ENCODE results near the gene CMIP. TPM values are rescaled to one million over a fixed set of nuclear protein-coding genes. Genes with fewer than 3 reads are reported as not detected.
"Not testable (repeated sequence)": the region's sequence is repeated elsewhere in the genome, so short reads cannot be mapped to it uniquely, and the experiment has no call there.

CMIP gene
- total RNA-seq, 4 donors from 2014 or later: 16.7 to 104 (median 43.6) TPM

- intact Hi-C loops (cut with DNase I; ENCODE audit: low total_unique reads): no loop called here
- Histone ChIP-seq H3K27me3 (no peaks in the 10 kb centered on the region), H3K36me3 (no peaks in the 10 kb centered on the region), H3K4me3 (no peak overlapping the region), H3K4me1 (peaks cover 0 to 2% of the 10 kb centered on the region in 2 donors), H3K9me3 (no peaks in the 10 kb centered on the region), H3K27ac (no peak overlapping the region)
- no peak for TF ChIP-seq POLR2A (IDR thresholded peaks at IDR 0.05)
- TF ChIP-seq CTCF (IDR thresholded peaks at IDR 0.05): no peak
- DNase-seq: no peak
These were observed 76.6 kb downstream of the CMIP start for GRCh38 chr16:81521141-81521626.

GRCh38 chr16:81522108-81522701, 77.6 kb downstream of the CMIP start:
- Histone ChIP-seq H3K4me3 (no peak overlapping the region), H3K36me3 (no peaks in the 10 kb centered on the region), H3K27ac (no peak overlapping the region), H3K9me3 (no peaks in the 10 kb centered on the region), H3K4me1 (peaks cover 6% of the 10 kb centered on the region in 2 donors), H3K27me3 (no peaks in the 10 kb centered on the region)
- TF ChIP-seq CTCF (IDR thresholded peaks at IDR 0.05) (no peak), POLR2A (IDR thresholded peaks at IDR 0.05) (no peak)
- intact Hi-C loops (cut with DNase I; ENCODE audit: low total_unique reads): no loop called here
- DNase-seq: no peak

GRCh38 chr16:81522851-81523250, 78.2 kb downstream of the CMIP start:
- H3K27ac ChIP-seq; H3K9me3 ChIP-seq; H3K4me1 ChIP-seq; H3K4me3 ChIP-seq; H3K27me3 ChIP-seq; H3K36me3 ChIP-seq; DNase-seq; intact Hi-C loops (cut with DNase I; ENCODE audit: low total_unique reads): not testable (repeated sequence)

GRCh38 chr16:81523387-81524115, 78.9 kb downstream of the CMIP start:
- H3K9me3 ChIP-seq: no peaks in the 10 kb centered on the region
- no peak overlapping the region for H3K4me3 ChIP-seq
- H3K36me3 ChIP-seq: no peaks in the 10 kb centered on the region
- H3K27me3 ChIP-seq: no peaks in the 10 kb centered on the region
- H3K4me1 ChIP-seq: peaks cover 6% of the 10 kb centered on the region in 2 donors
- TF ChIP-seq POLR2A (IDR thresholded peaks at IDR 0.05) (no peak), CTCF (IDR thresholded peaks at IDR 0.05) (no peak)
- intact Hi-C loops (cut with DNase I; ENCODE audit: low total_unique reads): no loop called here
- peak; percentile 44 to 49 for DNase-seq
- no peak overlapping the region for H3K27ac ChIP-seq

- H3K4me1 ChIP-seq: peaks cover 6% of the 10 kb centered on the region in 2 donors
- H3K9me3 ChIP-seq: no peaks in the 10 kb centered on the region
- intact Hi-C loops (cut with DNase I; ENCODE audit: low total_unique reads): no loop called here
- no peaks in the 10 kb centered on the region for H3K27me3 ChIP-seq
- H3K36me3 ChIP-seq: no peaks in the 10 kb centered on the region
- no peak overlapping the region for H3K27ac ChIP-seq
- DNase-seq: no peak
- TF ChIP-seq CTCF (IDR thresholded peaks at IDR 0.05): no peak
- TF ChIP-seq POLR2A (IDR thresholded peaks at IDR 0.05): no peak
- H3K4me3 ChIP-seq: no peak overlapping the region
These were observed 79.8 kb downstream of the CMIP start for GRCh38 chr16:81524382-81524781.

- H3K4me3 ChIP-seq; H3K27ac ChIP-seq; intact Hi-C loops (cut with DNase I; ENCODE audit: low total_unique reads); H3K36me3 ChIP-seq; H3K27me3 ChIP-seq; H3K9me3 ChIP-seq; DNase-seq; H3K4me1 ChIP-seq: not testable (repeated sequence)
These were observed 80.3 kb downstream of the CMIP start for GRCh38 chr16:81524885-81525284.
